Right forelimb (tissue), 1 donor: ENCODE results near the gene ALPP.

ENCODE experiments used
- DNase-seq: peaks from one replicate; pipeline ENCODE4 v3.0.0-alpha.2; 2018

Gene ALPP

GRCh38 chr2:232431705-232432590 lies 53.4 kb downstream of the ALPP start:
- DNase-seq: no peak
